ENCODE results near the gene PAWR.

DNA sequence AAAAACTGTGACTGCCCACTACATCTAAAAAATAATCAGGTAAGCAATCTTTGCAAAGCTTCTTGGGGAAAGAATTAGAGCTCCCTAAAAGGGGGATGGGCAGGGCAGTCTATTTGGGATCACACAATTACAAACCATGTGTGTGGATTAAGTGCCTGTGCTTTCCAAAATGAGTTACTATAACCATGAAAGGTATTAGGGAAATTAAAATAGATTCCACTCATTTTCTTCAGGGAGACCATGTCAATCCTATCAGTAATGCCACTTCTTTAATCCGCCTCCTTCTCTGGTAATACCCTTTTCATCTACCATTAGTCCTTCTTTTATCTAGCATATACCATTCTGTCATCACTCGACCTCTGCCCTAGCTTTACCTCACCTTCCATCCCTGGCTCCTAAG is 53.7 kb downstream of the PAWR start:
- TF ChIP-seq GLIS3 (CRISPR knock-in tag; IDR thresholded peaks at IDR 0.05): no peak
- TF ChIP-seq PPARA (CRISPR knock-in tag; IDR thresholded peaks at IDR 0.05; ENCODE audit: borderline replicate concordance): no peak
- TF ChIP-seq ZFP30 (CRISPR knock-in tag; IDR thresholded peaks at IDR 0.05): no peak
- no peak for TF ChIP-seq TCF4 (CRISPR knock-in tag; IDR thresholded peaks at IDR 0.05; ENCODE audit: borderline replicate concordance)
- TF ChIP-seq, protein P1, sequence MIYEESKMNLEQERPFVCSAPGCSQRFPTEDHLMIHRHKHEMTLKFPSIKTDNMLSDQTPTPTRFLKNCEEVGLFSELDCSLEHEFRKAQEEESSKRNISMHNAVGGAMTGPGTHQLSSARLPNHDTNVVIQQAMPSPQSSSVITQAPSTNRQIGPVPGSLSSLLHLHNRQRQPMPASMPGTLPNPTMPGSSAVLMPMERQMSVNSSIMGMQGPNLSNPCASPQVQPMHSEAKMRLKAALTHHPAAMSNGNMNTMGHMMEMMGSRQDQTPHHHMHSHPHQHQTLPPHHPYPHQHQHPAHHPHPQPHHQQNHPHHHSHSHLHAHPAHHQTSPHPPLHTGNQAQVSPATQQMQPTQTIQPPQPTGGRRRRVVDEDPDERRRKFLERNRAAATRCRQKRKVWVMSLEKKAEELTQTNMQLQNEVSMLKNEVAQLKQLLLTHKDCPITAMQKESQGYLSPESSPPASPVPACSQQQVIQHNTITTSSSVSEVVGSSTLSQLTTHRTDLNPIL (CRISPR knock-in tag; IDR thresholded peaks at IDR 0.05; ENCODE audit: low read depth): no peak
- TF ChIP-seq ZC3H10 (CRISPR knock-in tag; IDR thresholded peaks at IDR 0.05): no peak
- TF ChIP-seq ZFP3 (CRISPR knock-in tag; IDR thresholded peaks at IDR 0.05): no peak
- TF ChIP-seq, protein P2, sequence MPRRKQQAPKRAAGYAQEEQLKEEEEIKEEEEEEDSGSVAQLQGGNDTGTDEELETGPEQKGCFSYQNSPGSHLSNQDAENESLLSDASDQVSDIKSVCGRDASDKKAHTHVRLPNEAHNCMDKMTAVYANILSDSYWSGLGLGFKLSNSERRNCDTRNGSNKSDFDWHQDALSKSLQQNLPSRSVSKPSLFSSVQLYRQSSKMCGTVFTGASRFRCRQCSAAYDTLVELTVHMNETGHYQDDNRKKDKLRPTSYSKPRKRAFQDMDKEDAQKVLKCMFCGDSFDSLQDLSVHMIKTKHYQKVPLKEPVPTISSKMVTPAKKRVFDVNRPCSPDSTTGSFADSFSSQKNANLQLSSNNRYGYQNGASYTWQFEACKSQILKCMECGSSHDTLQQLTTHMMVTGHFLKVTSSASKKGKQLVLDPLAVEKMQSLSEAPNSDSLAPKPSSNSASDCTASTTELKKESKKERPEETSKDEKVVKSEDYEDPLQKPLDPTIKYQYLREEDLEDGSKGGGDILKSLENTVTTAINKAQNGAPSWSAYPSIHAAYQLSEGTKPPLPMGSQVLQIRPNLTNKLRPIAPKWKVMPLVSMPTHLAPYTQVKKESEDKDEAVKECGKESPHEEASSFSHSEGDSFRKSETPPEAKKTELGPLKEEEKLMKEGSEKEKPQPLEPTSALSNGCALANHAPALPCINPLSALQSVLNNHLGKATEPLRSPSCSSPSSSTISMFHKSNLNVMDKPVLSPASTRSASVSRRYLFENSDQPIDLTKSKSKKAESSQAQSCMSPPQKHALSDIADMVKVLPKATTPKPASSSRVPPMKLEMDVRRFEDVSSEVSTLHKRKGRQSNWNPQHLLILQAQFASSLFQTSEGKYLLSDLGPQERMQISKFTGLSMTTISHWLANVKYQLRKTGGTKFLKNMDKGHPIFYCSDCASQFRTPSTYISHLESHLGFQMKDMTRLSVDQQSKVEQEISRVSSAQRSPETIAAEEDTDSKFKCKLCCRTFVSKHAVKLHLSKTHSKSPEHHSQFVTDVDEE (CRISPR knock-in tag; IDR thresholded peaks at IDR 0.05): no peak
- TF ChIP-seq, protein P3, sequence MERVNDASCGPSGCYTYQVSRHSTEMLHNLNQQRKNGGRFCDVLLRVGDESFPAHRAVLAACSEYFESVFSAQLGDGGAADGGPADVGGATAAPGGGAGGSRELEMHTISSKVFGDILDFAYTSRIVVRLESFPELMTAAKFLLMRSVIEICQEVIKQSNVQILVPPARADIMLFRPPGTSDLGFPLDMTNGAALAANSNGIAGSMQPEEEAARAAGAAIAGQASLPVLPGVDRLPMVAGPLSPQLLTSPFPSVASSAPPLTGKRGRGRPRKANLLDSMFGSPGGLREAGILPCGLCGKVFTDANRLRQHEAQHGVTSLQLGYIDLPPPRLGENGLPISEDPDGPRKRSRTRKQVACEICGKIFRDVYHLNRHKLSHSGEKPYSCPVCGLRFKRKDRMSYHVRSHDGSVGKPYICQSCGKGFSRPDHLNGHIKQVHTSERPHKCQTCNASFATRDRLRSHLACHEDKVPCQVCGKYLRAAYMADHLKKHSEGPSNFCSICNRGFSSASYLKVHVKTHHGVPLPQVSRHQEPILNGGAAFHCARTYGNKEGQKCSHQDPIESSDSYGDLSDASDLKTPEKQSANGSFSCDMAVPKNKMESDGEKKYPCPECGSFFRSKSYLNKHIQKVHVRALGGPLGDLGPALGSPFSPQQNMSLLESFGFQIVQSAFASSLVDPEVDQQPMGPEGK (CRISPR knock-in tag; IDR thresholded peaks at IDR 0.05; ENCODE audit: borderline replicate concordance): no peak
